22Rv1 (cell line): ENCODE results near the gene SDK2.

ENCODE experiments used
- H3K27ac ChIP-seq: fragments of 450-650 bp; 2 replicates; pipeline ENCODE4 v1.5.1; 2017
- ZFX ChIP-seq: fragments of 450-650 bp; IDR thresholded peaks from 2 replicates; pipeline ENCODE4 v1.6.1; 2017; ENCODE audit warnings: antibody characterized with exemption, borderline replicate concordance
- TF ChIP-seq, protein P1 (sequence below): fragments of 450-650 bp; IDR thresholded peaks from 2 replicates; pipeline ENCODE4 v1.5.1; 2017; ENCODE audit warnings: mild to moderate bottlenecking

Gene SDK2

DNA sequence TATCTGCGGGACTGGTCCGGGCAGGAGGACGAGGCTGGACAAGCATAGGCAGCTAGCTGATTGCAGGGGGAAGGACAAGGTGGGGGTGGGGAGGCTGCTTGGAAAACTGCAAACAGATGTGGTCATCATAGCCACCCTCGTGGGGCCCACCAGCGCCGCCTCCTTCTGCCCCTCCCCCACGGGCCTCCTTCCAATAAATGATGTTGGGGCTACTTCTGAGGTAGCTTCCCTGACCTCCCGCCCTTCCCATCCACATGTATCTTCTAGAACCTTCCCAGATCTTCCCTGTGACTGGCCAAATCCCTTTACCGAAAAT is 320.1 kb downstream of the SDK2 start:
- TF ChIP-seq, protein P1, sequence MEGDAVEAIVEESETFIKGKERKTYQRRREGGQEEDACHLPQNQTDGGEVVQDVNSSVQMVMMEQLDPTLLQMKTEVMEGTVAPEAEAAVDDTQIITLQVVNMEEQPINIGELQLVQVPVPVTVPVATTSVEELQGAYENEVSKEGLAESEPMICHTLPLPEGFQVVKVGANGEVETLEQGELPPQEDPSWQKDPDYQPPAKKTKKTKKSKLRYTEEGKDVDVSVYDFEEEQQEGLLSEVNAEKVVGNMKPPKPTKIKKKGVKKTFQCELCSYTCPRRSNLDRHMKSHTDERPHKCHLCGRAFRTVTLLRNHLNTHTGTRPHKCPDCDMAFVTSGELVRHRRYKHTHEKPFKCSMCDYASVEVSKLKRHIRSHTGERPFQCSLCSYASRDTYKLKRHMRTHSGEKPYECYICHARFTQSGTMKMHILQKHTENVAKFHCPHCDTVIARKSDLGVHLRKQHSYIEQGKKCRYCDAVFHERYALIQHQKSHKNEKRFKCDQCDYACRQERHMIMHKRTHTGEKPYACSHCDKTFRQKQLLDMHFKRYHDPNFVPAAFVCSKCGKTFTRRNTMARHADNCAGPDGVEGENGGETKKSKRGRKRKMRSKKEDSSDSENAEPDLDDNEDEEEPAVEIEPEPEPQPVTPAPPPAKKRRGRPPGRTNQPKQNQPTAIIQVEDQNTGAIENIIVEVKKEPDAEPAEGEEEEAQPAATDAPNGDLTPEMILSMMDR: no peak
- no peak for TF ChIP-seq ZFX
- no peak overlapping the region for H3K27ac ChIP-seq

DNA sequence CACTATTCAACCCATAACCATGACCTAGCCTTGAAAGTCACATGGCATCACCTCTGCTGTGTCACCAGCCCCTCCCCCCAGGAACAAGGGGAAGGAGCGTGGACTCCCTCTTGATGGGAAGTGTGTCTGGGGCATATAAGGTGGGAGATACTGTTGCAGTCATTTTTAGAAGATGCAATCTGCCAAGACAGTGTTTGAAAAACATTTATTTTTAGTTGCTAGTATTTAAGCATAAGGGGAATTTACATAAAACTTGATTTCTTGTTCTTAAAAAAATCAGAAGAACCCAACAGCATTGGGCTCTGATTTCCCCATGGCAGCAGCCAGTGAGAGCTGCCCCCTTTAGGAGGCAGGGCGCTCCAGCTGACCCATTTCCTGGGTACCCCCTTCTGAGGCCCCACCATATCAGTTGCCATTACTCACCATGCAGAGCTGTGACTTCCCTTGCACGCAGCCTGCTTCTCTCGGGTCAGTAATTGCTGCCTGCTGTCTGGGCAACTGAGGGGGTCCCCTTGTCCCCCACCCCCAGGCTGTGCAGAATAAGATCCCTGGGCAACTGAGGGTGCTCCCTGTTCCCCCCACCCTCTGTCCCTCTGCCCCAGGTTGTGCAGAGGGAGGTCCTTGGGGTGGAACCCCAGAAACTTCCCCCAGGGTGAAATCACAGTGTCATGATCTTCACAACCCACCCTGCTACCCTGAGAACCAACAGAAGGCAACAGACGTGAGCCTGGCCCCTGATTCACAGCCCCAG is 320.7 kb downstream of the SDK2 start:
- no peak overlapping the region for H3K27ac ChIP-seq
- TF ChIP-seq ZFX: no peak
- TF ChIP-seq, protein P1: no peak

- TF ChIP-seq, protein P1: no peak
- TF ChIP-seq ZFX: no peak
- H3K27ac ChIP-seq: no peak overlapping the region
Observed at GRCh38 chr17:73320601-73321264, 323.5 kb downstream of the SDK2 start.

DNA sequence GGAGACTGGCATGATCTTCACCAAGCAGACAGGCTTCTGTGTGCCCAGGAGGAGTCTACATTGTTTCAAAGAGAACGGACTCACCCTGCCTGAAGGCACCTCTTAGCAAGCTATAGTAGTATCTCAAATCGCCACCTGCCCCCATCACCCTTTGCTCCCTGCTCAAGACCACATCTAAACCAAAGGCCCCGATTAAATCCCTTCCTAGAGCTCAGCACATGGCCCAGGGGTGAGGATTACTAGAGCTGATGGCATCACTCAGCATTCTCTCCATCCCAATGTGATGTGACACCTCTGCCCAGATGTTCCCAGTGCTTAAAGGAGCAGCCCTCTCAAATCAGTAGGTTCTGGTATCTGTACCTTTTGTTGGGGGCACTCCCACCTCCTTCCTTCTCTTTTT is 324.5 kb downstream of the SDK2 start:
- H3K27ac ChIP-seq: no peak overlapping the region
- TF ChIP-seq, protein P1: no peak
- TF ChIP-seq ZFX: no peak

GRCh38 chr17:73318836-73319235 is 325.4 kb downstream of the SDK2 start:
- H3K27ac ChIP-seq: no peak overlapping the region
- no peak for TF ChIP-seq ZFX
- TF ChIP-seq, protein P1: no peak

GRCh38 chr17:73318427-73318813 is 325.8 kb downstream of the SDK2 start:
- H3K27ac ChIP-seq: no peak overlapping the region

More at GRCh38 chr17:73318427-73318813, 325.8 kb downstream of the SDK2 start:
- TF ChIP-seq, protein P1: no peak
- no peak for TF ChIP-seq ZFX
